Neutrophil (primary cell): ENCODE results near the gene POLG2.

Experiments
- H3K27ac ChIP-seq: fragments of 200-600 bp; sonication (generic); 2 replicates; pipeline ENCODE4 v1.5.1; 2016; ENCODE audit warnings: mild to moderate bottlenecking, moderate library complexity
- H3K27me3 ChIP-seq: fragments of 200-600 bp; sonication (generic); 2 replicates; pipeline ENCODE4 v1.6.0; 2016; ENCODE audit warnings: mild to moderate bottlenecking
- H3K36me3 ChIP-seq: fragments of 200-600 bp; sonication (generic); 2 replicates; pipeline ENCODE4 v1.5.1; 2017
- H3K4me1 ChIP-seq, 2 experiments: fragments of 200-600 bp in 1 of 2; sonication (generic) in 1 of 2; 1 replicate in 1 of 2; 2 replicates in 1 of 2; pipeline versions ENCODE4 v1.5.1 to v1.6.1; 2013 to 2016; ENCODE audit warnings: low read depth in 1 of 2, low read length in 1 of 2, mild to moderate bottlenecking in 1 of 2, moderate library complexity in 1 of 2; ENCODE audit not compliant: control insufficient read depth in 1 of 2, insufficient read depth in 1 of 2
- H3K4me3 ChIP-seq, 2 experiments: fragments of 200-600 bp in 1 of 2; sonication (generic) in 1 of 2; 1 replicate in 1 of 2; 2 replicates in 1 of 2; pipeline ENCODE4 v1.5.1; 2013 to 2016; ENCODE audit warnings: low read depth in 1 of 2, low read length in 1 of 2, mild to moderate bottlenecking in 1 of 2, moderate library complexity in 1 of 2
- H3K9me3 ChIP-seq: fragments of 200-600 bp; sonication (generic); 2 replicates; pipeline ENCODE4 v1.5.1; 2016
- CTCF ChIP-seq: fragments of 200-600 bp; sonication (generic); IDR thresholded peaks from 2 replicates; pipeline ENCODE4 v1.5.1; 2016; ENCODE audit warnings: antibody characterized with exemption

POLG2 gene

GRCh38 chr17:64496786-64497564 lies at the start of gene POLG2:
Gene POLG2 (minus strand): TSS chr17:64497054. CDS start chr17:64496968, 86 bp downstream.
- Histone ChIP-seq H3K27me3 (no peaks in the 10 kb centered on the region), H3K27ac (peak within 1 kb of the TSS; percentile 83), H3K36me3 (peaks cover 51% of the 10 kb centered on the region), H3K9me3 (peaks cover 9% of the 10 kb centered on the region), H3K4me1 (peaks cover 32% of the 10 kb centered on the region in 2 experiments), H3K4me3 (peak within 1 kb of the TSS; percentile 70 to 85)
- peak; percentile 9 for TF ChIP-seq CTCF

GRCh38 chr17:64544742-64545141 lies 47.9 kb upstream of the POLG2 start:
- TF ChIP-seq CTCF, result no peak
- Histone ChIP-seq H3K36me3 (peaks cover 77% of the 10 kb centered on the region), H3K4me3 (no peak overlapping the region), H3K27ac (no peak overlapping the region), H3K9me3 (no peaks in the 10 kb centered on the region), H3K27me3 (no peaks in the 10 kb centered on the region), H3K4me1 (no peaks in the 10 kb centered on the region)

- Histone ChIP-seq H3K4me1 (no peaks in the 10 kb centered on the region), H3K27ac (no peak overlapping the region), H3K27me3 (no peaks in the 10 kb centered on the region), H3K4me3 (no peak overlapping the region), H3K36me3 (peaks cover 79% of the 10 kb centered on the region), H3K9me3 (no peaks in the 10 kb centered on the region)
- no peak for TF ChIP-seq CTCF
These were observed 43.4 kb upstream of the POLG2 start for GRCh38 chr17:64540118-64540776.

GRCh38 chr17:64538508-64539130 lies 41.8 kb upstream of the POLG2 start:
- no peak for TF ChIP-seq CTCF
- H3K4me3 ChIP-seq, result no peak overlapping the region
- no peak overlapping the region for H3K27ac ChIP-seq
- no peaks in the 10 kb centered on the region for H3K27me3 ChIP-seq
- H3K9me3 ChIP-seq, result no peaks in the 10 kb centered on the region
- H3K4me1 ChIP-seq, result no peaks in the 10 kb centered on the region
- H3K36me3 ChIP-seq, result peaks cover 80% of the 10 kb centered on the region

GRCh38 chr17:64537488-64537887 lies 40.6 kb upstream of the POLG2 start:
- Histone ChIP-seq H3K4me1 (no peaks in the 10 kb centered on the region), H3K36me3 (peaks cover 84% of the 10 kb centered on the region), H3K9me3 (no peaks in the 10 kb centered on the region), H3K27ac (no peak overlapping the region), H3K27me3 (no peaks in the 10 kb centered on the region), H3K4me3 (no peak overlapping the region)
- TF ChIP-seq CTCF, result no peak
